Umbilical cord (tissue), 2 donors: Measurements from ENCODE around the gene KIFC3. TPM values are rescaled to one million over a fixed set of nuclear protein-coding genes. Genes with fewer than 3 reads are reported as not detected.
"Not testable (repeated sequence)": the region's sequence is repeated elsewhere in the genome, so short reads cannot be mapped to it uniquely, and the experiment has no call there.

ENCODE experiments used
- DNase-seq: peaks from one replicate; pipeline ENCODE4 v3.0.0-alpha.2; 2015; ENCODE audit warnings: low spot score
- total RNA-seq: library from RNA; depleted of rRNA; stranded (reverse); fragments of >200 nt; gene quantifications from one replicate; pipeline ENCODE4 v1.2.3, GENCODE V29; 2014; ENCODE audit warnings: low replicate concordance; ENCODE audit not compliant: insufficient read depth

The KIFC3 gene
- total RNA-seq, 1 donor from 2014 or later: 40.7 TPM

- DNase-seq: no peak
These were observed 23.2 kb upstream of the KIFC3 start for GRCh38 chr16:57825298-57826044.

- DNase-seq: no peak
These were observed 22.6 kb upstream of the KIFC3 start for GRCh38 chr16:57824888-57825287.

DNA sequence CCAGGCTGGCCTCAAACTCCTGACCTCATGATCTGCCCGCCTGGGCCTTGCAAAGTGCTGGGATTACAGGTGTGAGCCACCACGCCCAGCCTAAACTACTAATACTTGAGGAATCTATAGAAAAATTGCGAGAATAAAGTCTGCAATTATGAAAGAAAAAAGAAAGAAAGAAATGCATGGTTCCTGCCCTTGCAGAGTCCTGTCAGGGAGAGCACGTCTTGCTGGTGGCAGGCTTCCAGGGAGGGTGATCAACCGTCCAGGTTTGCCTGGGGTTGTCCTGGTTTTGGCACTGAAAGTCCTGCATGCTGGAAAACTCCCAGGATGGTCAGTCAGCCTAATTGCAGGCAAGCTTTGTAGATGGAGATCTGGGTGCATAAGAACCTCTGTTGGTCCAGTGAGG, 21.5 kb upstream of the KIFC3 start:
- DNase-seq: no peak

DNA sequence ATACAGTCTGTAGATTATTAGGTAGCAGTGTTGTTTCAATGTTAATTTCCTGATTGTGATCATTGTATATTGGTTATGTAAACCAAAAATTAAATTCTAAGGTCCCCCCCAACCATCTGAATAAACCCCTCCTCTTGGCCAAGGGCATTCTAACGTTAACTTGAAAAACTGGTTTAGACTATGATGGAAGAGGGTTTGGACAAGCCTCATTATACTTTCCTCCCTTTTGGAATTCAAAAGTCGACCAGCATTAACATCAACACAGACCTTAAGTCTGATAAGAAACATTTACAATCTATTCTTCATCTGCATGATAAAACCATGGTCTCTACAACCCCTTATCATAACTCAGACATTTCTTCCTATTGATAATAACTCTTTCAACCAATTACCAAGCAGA, 20.6 kb upstream of the KIFC3 start:
- DNase-seq: no peak

- no peak for DNase-seq
These were observed 19.8 kb upstream of the KIFC3 start for GRCh38 chr16:57822018-57822553.

- no peak for DNase-seq
These were observed 19.1 kb upstream of the KIFC3 start for GRCh38 chr16:57821149-57821971.

DNA sequence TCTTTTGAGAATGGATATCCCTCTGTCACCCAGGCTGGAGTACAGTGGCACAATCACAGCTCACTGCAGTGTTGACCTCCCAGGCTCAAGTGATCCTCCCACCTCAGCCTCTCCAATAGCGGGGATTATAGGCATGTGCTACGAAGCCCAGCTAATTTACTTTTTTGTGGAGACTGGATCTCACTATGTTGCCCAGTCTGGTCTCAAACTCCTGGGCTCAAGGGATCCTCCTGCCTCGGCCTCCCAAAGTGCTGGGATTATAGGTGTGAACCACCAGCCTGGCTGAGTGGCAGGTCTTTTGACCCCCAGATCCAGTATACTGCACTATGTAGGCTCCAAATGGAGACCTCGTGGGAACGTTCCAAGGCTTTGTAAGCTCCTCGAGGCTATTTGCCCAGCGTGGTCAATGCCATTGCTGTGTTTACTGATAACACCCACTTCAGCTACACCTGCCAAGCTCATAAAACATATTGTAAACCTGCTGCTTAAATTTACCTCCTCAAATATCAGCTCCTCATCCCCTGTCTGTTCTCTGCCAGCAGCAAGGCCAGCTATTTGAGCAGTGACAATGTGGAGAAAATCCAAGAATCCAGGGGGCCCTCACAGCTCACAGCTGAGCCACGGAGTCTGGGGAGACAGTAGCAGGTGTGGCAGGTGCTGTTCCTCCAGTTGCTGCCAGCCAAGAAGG, 16.2 kb upstream of the KIFC3 start:
- DNase-seq: no peak

GRCh38 chr16:57817680-57818079, 15.4 kb upstream of the KIFC3 start:
- DNase-seq: no peak

DNA sequence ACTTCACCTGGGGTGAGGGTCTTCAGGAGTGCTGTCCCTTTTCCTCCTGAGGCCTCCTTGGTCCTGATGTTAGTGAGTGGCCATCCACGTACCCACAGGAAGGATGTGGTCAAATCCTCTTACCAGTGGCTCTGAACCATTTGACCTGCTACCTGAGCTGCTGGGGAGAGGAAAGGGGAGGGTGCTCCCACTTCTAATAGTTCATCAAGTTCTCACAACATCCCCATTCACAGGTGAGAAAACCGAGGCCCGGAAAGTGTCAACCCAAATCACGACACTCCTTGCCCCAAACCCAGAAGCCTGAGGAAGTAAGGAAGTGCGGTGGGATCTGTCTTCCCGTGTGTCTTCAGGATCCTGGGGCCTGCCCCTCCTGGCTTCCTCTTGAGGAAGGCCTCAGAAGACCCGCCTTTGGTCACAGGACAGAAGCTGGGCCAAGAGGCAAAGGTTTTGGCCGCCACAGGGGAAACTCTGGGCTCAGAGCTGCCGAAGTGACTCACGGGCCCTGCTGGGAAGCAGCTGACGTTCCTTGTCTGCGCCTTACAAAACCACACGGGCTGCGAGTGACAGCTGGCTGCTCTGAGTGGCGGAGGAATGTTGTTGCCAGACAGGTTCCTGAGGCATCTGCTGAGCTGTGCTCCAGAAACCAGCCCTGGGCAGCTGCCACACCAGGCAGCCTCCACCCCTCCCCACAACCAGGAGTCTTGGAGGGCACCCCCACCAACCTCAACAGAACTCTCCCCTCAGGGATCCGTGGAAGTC, 13.9 kb upstream of the KIFC3 start:
- peak; percentile 86 for DNase-seq

DNA sequence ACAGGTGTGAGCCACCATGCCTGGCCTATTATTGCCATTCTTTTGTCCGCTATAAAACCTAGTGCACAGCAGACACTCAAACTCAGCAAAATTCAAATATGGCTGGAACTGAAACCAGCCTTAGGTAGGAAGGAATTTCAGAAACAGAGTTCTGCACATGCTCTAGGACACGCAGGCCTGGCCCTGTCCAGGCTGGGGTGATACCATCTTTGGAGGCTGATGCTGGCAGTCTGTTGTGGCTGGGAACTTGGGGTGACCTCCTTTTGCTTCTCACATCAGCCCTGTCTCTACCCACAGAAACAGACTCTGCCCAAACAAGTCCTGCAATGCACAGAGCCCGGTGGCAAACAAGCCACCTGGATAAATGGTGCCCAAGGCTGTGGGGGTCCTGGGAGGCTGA, 12.6 kb upstream of the KIFC3 start:
- DNase-seq: no peak

- DNase-seq: no peak
These were observed 11.2 kb upstream of the KIFC3 start for GRCh38 chr16:57813466-57813865.

DNA sequence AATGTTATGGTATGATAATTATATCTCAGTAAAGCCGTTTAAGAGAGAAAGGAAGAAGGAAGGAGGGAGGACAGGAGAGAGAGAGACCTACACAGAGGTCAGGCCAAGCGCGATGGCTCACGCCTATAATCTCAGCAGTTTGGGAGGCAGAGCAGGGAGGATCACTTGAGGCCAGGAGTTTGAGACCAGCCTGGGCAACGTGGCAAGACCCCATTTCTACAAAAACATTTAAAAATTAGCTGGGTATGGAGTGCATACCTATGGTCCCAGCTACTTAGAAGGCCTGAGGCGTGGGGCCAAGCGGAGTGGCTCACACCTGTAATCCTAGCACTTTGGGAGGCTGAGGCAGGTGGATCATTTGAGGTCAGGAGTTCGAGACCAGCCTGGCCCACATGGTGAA, 9.0 kb upstream of the KIFC3 start:
- DNase-seq: not testable (repeated sequence)

DNA sequence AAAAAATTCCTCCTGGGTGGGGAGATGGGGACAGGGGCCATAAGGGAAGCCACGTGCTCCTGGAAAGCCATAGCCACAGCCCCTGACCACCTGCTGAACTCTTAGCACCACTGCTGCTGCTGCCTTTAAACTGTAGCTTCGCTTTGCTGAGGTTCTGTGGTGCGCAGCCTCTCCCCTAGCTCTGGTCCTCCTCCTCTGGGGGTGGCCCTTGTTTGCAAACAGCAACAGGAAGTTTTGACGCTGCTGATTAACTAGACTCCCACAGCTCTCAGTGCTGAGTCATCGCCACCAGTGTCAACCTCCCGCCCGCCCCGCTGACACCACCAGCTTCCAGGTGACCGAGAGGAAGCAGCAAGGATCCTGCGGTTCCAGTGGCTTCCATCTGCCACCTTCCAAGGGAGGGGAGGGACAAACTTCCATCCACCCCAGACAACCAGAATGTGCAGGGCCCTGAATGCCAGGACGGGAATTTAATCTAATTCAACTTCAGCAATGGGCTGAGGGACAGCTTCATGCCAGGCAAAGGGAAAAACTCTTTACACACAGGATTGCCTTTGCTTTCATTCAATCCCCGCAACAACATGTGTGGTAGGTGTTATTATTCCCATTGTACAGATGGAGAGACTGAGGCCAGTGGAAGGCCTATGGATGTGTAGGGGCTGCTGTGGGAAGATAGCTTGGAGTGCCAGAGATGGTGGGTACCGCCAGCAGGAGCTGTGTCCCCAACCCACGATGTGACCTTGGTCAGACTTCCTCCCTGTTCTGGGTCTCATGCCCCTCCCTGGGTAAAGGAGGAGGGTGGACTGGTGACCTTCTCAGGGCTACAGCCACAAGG, 8.1 kb upstream of the KIFC3 start:
- DNase-seq: no peak

DNA sequence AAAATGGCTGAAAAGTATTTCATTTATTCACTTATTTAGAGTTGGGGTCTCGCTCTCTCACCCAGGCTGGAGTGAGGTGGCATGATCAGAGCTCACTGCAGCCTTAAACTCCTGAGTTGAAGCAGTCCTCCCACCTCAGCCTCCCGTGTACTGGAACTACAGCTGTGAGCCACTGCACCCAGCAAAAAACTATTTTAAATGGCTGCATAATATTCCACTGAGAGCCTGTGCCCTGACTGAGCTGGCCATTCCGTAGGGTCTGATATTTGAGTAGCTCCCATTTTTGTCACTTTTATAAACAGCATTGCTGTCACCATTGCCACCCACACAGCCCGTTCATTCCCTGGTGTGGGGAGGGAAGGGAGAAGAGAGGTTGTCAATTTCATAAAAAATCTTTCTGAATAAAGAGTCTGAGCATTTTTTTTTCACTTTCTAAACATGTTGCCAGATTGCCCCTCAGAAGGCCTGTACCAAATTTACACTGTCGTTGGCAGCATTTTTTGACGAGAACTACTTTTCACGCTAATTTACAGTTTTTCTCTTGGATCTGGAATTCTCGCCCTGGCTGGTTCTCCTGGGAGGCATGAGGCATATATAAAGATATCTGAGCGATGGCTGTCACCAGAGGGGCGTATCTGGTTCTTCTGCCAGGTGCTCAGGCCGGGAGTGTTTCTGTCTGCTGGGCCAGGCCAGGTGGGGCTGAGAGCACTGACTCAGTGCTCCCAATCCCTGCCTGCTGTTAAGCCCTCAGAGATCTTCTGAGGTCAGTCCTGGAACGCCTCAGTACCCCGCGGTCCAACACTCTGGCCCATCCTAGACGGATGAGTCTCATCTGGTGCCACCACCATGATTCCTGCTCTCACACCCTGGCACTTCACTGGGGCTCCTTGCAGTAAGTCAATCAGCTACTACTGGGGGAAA, 7.2 kb upstream of the KIFC3 start:
- DNase-seq: no peak

- DNase-seq: no peak
These were observed 6.4 kb upstream of the KIFC3 start for GRCh38 chr16:57808589-57809228.

DNA sequence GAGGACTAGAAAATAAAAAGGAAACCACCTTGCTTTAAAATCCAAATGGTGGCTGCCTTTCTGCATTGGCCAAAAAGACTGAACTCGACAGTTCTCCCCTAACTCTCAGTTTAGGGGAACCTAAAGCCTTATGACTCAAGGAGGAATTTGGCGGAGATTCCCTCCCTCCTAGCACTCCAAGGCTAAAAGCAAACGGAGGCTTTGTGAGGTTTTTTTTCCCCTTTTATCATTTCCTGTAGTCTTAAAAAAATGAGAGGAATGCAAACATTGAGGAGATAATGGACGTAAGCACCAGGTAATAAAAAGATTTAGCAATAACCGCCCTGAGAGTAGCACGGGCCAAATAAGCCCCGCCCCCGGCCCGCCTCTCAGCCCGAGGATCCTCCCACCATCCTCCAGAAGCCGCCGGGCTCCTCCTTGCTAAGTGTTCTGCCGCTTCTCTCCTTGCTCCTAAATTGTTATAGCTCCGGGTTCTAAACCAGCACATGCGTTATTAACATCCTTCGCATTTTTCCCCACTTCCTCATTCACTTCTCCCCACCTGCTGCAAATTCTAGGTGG, 5.8 kb upstream of the KIFC3 start:
- peak; percentile 86 for DNase-seq

DNA sequence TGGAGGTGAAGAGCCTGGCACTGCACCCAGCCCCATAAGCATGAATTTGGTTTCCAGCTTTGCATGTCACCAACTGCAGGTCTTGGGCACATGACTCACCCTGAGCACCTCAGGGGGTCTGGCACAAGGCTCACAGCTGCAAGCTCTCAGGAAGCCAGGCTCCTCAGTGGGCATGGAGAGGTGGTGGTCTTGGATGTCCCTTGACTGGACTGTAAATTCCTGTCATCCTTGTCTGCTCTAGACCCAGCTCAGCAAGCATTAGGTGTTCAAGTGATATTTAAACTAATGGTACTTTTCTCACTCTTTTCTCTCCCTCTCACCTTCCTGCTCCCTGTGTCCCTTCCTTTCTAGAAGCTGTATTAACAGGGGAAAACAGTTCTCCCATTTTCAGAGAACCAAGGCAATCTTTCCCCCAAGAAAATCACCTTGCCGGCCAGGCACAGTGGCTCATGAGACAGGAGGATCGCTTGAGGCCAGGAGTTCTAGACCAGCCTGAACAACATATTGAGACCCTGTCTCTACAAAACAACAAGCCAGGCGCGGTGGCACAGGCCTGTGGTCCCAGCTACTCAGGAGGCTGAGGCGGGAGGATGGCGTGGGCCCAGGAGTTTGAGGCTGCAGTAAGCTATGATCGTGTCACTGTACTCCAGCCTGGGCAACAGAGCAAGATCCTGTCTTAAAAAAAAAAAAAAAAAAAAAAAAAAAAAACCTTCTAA, 5.1 kb upstream of the KIFC3 start:
- no peak for DNase-seq

GRCh38 chr16:57805176-57805575, 2.9 kb upstream of the KIFC3 start:
- DNase-seq: no peak
